ENCODE data around the gene GJA4.

GJA4 gene

GRCh38 chr1:34839526-34840305 lies 46.9 kb downstream of the GJA4 start:
- no peak for TF ChIP-seq CTCF (IDR thresholded peaks at IDR 0.05)

GRCh38 chr1:34840426-34840825 lies 47.6 kb downstream of the GJA4 start:
- TF ChIP-seq CTCF (IDR thresholded peaks at IDR 0.05), result no peak

GRCh38 chr1:34842073-34842472 lies 49.3 kb downstream of the GJA4 start:
- no peak for TF ChIP-seq CTCF (IDR thresholded peaks at IDR 0.05)

GRCh38 chr1:34842952-34843371 lies 50.2 kb downstream of the GJA4 start:
- TF ChIP-seq CTCF (IDR thresholded peaks at IDR 0.05), result no peak

- TF ChIP-seq CTCF (IDR thresholded peaks at IDR 0.05), result no peak
Measured at GRCh38 chr1:34843392-34844251, 50.8 kb downstream of the GJA4 start.

- no peak for TF ChIP-seq CTCF (IDR thresholded peaks at IDR 0.05)
Measured at GRCh38 chr1:34844252-34844634, 51.4 kb downstream of the GJA4 start.

Data from LNCAP (cell line).